Measurements from ENCODE around the gene AGFG2. TPM values are rescaled to one million over a fixed set of nuclear protein-coding genes. Genes with fewer than 3 reads are reported as not detected.
"Not testable (repeated sequence)": the region's sequence is repeated elsewhere in the genome, so short reads cannot be mapped to it uniquely, and the experiment has no call there.

Gene AGFG2
- polyA plus RNA-seq, 1 experiment, result 5.7 TPM

DNA sequence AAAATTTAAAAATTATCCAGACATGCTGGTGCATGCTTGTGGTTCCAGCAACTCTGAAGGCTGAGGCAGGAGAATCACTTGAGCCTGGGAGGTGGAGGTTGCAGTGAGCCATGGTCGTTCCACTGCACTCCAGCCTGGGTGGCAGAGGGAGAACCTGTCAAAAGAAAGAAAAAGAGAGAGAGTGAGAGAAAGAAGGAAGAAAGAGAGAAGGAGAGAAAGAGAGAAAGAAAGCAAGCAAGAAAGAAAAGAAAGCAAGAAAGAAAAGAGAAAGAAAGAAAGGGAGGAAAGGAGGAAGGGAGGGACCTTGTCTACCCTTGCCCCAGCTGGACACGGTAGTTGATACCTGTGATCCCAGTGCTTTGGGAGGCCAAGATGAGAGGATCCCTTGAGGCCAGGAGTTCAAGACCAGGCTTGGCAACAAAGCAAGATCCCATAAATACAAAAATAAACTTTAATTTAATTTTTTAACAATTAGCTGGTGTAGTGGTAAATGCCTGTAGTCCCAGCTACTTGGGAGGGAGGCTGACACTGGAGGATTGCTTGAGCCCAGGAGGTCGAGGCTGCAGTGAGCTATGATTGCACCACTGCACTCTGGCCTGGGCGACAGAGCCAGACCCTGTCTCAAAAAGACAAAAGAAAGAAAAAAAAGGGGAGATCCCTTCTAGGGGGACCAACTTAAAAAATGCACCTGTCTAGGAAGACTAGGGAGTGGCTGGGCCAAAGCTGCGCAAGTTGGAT is 46.1 kb upstream of the AGFG2 start:
- Histone ChIP-seq H3K9me3 (ENCODE audit: control insufficient read depth, insufficient read depth, low read length) (no peaks in the 10 kb centered on the region; the same call in 1 of the 2 replicates), H3K4me3 (ENCODE audit: low read depth, low read length) (0 out of 2 replicates have a peak overlapping the region, but pooled peaks have one; percentile 29), H3K27ac (ENCODE audit: low read depth, low read length) (no peak overlapping the region), H3K27me3 (ENCODE audit: control insufficient read depth, insufficient read depth, low read length) (peaks cover 3% of the 10 kb centered on the region)
- POLR2A ChIA-PET, result interaction anchor here (0.5 kb wide), 2 partner anchors 10 to 14 kb away, joined by 3 read pairs; no protein-coding TSS in a partner anchor
- CTCF ChIA-PET, result interaction anchor here (1.2 to 3.6 kb wide), 3 partner anchors 10 to 198 kb away, joined by 3 to 17 read pairs (median 5); no protein-coding TSS in a partner anchor
- TF ChIP-seq, protein P1, sequence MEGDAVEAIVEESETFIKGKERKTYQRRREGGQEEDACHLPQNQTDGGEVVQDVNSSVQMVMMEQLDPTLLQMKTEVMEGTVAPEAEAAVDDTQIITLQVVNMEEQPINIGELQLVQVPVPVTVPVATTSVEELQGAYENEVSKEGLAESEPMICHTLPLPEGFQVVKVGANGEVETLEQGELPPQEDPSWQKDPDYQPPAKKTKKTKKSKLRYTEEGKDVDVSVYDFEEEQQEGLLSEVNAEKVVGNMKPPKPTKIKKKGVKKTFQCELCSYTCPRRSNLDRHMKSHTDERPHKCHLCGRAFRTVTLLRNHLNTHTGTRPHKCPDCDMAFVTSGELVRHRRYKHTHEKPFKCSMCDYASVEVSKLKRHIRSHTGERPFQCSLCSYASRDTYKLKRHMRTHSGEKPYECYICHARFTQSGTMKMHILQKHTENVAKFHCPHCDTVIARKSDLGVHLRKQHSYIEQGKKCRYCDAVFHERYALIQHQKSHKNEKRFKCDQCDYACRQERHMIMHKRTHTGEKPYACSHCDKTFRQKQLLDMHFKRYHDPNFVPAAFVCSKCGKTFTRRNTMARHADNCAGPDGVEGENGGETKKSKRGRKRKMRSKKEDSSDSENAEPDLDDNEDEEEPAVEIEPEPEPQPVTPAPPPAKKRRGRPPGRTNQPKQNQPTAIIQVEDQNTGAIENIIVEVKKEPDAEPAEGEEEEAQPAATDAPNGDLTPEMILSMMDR (IDR thresholded peaks at IDR 0.05; ENCODE audit: low read depth, low read length), result no peak
- no peak for DNase-seq (ENCODE audit: low read depth, low spot score)

DNA sequence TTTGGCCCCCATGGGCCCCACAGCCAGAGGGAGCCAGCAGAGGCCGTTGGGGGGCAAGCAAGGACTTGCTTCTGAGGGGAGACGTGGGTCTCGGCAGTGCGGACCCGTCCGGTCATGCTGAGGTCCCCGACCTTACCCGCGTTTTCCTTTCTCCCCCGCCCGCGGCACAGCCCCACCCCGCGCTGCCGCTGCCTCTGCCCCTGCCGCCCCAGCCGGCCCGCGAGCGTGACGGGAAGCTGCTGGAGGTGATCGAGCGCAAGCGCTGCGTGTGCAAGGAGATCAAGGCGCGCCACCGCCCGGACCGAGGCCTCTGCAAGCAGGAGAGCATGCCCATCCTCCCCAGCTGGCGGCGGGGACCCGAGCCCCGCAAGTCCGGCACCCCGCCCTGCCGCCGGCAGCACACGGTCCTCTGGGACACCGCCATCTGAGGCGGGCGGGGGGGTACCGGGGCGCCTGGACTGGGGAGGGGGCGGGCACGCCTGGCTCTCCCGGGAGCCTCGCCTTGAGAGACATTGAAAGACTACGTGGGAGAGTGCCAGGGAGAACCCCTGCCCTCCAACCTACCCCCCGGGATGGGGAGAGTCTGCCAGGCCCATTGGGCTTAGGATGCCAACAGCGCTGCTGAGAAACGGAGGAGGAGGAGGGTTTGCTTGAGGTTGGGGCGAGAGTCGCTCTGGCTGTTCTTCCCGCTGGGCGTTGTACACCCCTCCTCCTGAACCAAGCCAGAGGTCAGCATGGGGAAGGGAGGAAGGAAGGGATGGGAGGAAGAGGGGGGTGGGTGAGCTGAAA is 45.3 kb upstream of the AGFG2 start:
- DNase-seq (ENCODE audit: low read depth, low spot score), result no peak
- TF ChIP-seq, protein P1 (IDR thresholded peaks at IDR 0.05; ENCODE audit: low read depth, low read length), result no peak
- ChIA-PET POLR2A (interaction anchor here (0.5 to 0.8 kb wide), 3 partner anchors 9 to 93 kb away, joined by 3 to 4 read pairs (median 3); partner anchors contain the start of genes FBXO24 and LRCH4), CTCF (interaction anchor here (0.6 to 3.6 kb wide), 4 partner anchors 11 to 288 kb away, joined by 3 to 17 read pairs (median 4); no protein-coding TSS in a partner anchor)
- peak overlapping the region; percentile 29; the same call in 1 of the 2 replicates for H3K4me3 ChIP-seq (ENCODE audit: low read depth, low read length)
- peaks cover 3% of the 10 kb centered on the region for H3K27me3 ChIP-seq (ENCODE audit: control insufficient read depth, insufficient read depth, low read length)
- H3K27ac ChIP-seq (ENCODE audit: low read depth, low read length), result no peak overlapping the region
- H3K9me3 ChIP-seq (ENCODE audit: control insufficient read depth, insufficient read depth, low read length), result no peaks in the 10 kb centered on the region; the same call in 1 of the 2 replicates

- CTCF ChIA-PET, result interaction anchor here (1.3 to 2.1 kb wide), 4 partner anchors 14 to 63 kb away, joined by 4 to 9 read pairs (median 6); no protein-coding TSS in a partner anchor
- TF ChIP-seq, protein P1 (IDR thresholded peaks at IDR 0.05; ENCODE audit: low read depth, low read length), result no peak
- POLR2A ChIA-PET, result no interaction called here
- peaks cover 3% of the 10 kb centered on the region for H3K27me3 ChIP-seq (ENCODE audit: control insufficient read depth, insufficient read depth, low read length)
- no peaks in the 10 kb centered on the region for H3K9me3 ChIP-seq (ENCODE audit: control insufficient read depth, insufficient read depth, low read length)
- H3K27ac ChIP-seq (ENCODE audit: low read depth, low read length), result no peak overlapping the region
- no peak overlapping the region for H3K4me3 ChIP-seq (ENCODE audit: low read depth, low read length)
- DNase-seq (ENCODE audit: low read depth, low spot score), result no peak
Observed at GRCh38 chr7:100496509-100496908, 42.5 kb upstream of the AGFG2 start.

- CTCF ChIA-PET; H3K27ac ChIP-seq (ENCODE audit: low read depth, low read length); POLR2A ChIA-PET; DNase-seq (ENCODE audit: low read depth, low spot score); H3K27me3 ChIP-seq (ENCODE audit: control insufficient read depth, insufficient read depth, low read length); H3K9me3 ChIP-seq (ENCODE audit: control insufficient read depth, insufficient read depth, low read length); H3K4me3 ChIP-seq (ENCODE audit: low read depth, low read length): not testable (repeated sequence)
Observed at GRCh38 chr7:100500743-100501142, 38.3 kb upstream of the AGFG2 start.

DNA sequence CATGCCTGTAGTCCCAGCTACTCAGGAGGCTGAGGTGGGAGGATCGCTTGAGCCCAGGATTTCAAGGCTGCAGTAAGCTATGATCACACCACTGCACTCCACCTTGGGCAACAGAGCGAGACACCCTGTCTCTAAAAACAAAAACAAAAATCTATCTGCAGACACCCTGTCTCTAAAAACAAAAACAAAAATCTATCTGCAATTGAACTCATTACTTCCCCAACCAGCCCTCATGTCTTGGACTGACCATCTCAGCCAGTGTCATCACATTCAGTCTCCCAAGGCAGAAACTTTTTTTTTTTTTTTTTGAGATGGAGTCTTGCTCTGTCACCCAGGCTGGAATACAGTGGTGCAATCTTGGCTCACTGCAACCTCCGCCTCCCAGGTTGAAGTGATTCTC is 35.0 kb upstream of the AGFG2 start:
- CTCF ChIA-PET, result interaction anchor here (0.7 kb wide), 1 partner anchor 30 kb away, joined by 5 read pairs; no protein-coding TSS in a partner anchor
- H3K27ac ChIP-seq (ENCODE audit: low read depth, low read length); POLR2A ChIA-PET; H3K9me3 ChIP-seq (ENCODE audit: control insufficient read depth, insufficient read depth, low read length); H3K4me3 ChIP-seq (ENCODE audit: low read depth, low read length); H3K27me3 ChIP-seq (ENCODE audit: control insufficient read depth, insufficient read depth, low read length); DNase-seq (ENCODE audit: low read depth, low spot score): not testable (repeated sequence)
